ENCODE measurements around the gene ZDHHC14. TPM values are rescaled to one million over a fixed set of nuclear protein-coding genes. Genes with fewer than 3 reads are reported as not detected.

Gene ZDHHC14
- total RNA-seq, 1 donor from 2014 or later: 9.3 TPM

- no peaks in the 10 kb centered on the region for H3K36me3 ChIP-seq
- peak overlapping the region; percentile 14 for H3K27ac ChIP-seq
- intact Hi-C loops (cut with DNase I): no loop called here
- no peak for DNase-seq
- no peaks in the 10 kb centered on the region for H3K27me3 ChIP-seq (ENCODE audit: low read depth)
- TF ChIP-seq, protein P1, sequence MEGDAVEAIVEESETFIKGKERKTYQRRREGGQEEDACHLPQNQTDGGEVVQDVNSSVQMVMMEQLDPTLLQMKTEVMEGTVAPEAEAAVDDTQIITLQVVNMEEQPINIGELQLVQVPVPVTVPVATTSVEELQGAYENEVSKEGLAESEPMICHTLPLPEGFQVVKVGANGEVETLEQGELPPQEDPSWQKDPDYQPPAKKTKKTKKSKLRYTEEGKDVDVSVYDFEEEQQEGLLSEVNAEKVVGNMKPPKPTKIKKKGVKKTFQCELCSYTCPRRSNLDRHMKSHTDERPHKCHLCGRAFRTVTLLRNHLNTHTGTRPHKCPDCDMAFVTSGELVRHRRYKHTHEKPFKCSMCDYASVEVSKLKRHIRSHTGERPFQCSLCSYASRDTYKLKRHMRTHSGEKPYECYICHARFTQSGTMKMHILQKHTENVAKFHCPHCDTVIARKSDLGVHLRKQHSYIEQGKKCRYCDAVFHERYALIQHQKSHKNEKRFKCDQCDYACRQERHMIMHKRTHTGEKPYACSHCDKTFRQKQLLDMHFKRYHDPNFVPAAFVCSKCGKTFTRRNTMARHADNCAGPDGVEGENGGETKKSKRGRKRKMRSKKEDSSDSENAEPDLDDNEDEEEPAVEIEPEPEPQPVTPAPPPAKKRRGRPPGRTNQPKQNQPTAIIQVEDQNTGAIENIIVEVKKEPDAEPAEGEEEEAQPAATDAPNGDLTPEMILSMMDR (IDR thresholded peaks at IDR 0.05): no peak
- H3K4me1 ChIP-seq: no peaks in the 10 kb centered on the region
- ATAC-seq: no peak
- H3K9me3 ChIP-seq: no peaks in the 10 kb centered on the region
- H3K4me3 ChIP-seq: no peak overlapping the region
Measured at GRCh38 chr6:157561929-157562810, 181.2 kb downstream of the ZDHHC14 start.

DNA sequence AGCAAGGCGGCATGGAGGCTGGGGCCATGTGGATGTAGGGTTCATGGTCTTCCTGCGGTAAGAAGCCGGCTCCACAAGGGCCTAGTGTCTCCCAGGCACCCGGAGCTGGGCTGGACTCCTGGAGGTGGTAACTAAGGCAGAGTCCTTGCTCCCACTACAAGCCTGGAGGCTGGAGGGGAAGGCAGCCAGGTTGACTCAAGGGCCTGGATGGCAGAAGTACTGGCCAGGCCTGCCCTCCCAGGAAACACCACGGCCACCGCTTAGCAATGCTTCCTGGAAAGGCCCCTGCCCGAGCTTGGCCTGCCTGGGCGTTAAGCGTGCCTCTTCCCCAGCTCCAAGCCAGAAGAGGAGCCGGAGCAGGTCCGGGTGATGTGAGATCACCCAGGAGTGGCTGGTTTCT lies 182.0 kb downstream of the ZDHHC14 start:
- ATAC-seq (peak in 1 of 2 donors; percentile 10), DNase-seq (no peak)
- H3K4me3 ChIP-seq: no peak overlapping the region
- H3K36me3 ChIP-seq: no peaks in the 10 kb centered on the region
- intact Hi-C loops (cut with DNase I): no loop called here
- no peak overlapping the region for H3K27ac ChIP-seq
- no peaks in the 10 kb centered on the region for H3K27me3 ChIP-seq (ENCODE audit: low read depth)
- H3K4me1 ChIP-seq: no peaks in the 10 kb centered on the region
- TF ChIP-seq, protein P1 (IDR thresholded peaks at IDR 0.05): no peak
- H3K9me3 ChIP-seq: no peaks in the 10 kb centered on the region

DNA sequence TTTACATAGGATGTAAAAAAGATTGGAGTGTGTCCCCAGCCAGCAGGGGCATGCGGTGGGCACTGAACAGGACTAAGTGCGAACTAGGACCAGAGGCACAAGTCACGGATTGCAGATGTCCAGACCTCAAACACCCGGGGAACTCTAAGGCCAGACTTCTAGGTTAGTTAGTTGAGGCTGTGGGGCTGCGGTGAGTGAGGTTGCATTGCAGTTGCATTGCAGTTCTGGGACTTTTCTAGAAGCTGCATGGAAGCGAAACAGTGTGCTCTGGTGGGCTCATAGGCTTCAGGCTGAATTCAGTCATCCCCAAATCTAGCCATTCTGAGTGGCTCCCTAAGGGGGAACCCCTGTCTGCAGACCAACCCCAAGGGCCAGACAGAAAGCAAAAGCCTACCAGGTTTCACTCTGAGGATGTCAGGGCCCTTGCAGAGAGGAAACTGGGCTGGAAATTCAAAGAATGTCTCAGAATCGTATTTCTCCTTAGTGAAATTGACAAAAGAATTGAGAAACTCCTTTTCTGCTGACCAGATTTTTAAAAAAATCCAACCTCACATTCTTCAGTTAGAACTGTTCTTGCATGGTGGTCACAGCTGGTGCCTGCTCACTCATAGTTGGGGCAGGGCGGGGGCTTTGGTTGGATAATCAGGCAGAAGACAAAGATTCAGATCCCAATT lies 182.8 kb downstream of the ZDHHC14 start:
- Histone ChIP-seq H3K4me1 (no peaks in the 10 kb centered on the region), H3K36me3 (no peaks in the 10 kb centered on the region), H3K27me3 (ENCODE audit: low read depth) (no peaks in the 10 kb centered on the region), H3K4me3 (no peak overlapping the region), H3K27ac (no peak overlapping the region), H3K9me3 (no peaks in the 10 kb centered on the region)
- ATAC-seq (peak in 1 of 2 donors; percentile 14), DNase-seq (no peak)
- intact Hi-C loops (cut with DNase I): no loop called here
- TF ChIP-seq, protein P1 (IDR thresholded peaks at IDR 0.05): no peak

DNA sequence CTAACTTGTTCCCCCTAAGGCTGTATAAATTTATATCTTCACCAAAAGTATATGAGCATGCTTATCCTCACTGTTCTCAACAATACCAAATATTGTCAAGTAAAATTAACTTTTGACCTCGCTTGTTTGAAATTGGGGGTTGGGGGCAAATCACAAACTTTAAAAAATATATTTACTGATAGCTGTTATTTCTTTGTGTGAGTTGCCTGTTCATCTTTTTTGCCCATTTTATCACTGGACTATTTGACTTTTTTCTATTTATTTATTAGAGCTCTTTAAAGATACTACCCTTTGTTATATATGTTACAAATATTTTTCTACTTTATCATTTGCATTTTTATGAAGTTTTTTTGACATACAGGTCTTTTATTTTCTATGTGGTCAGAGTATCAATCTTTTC lies 187.7 kb downstream of the ZDHHC14 start:
- DNase-seq: no peak
- intact Hi-C loops (cut with DNase I): no loop called here
- Histone ChIP-seq H3K9me3 (no peaks in the 10 kb centered on the region), H3K4me1 (no peaks in the 10 kb centered on the region), H3K27me3 (ENCODE audit: low read depth) (no peaks in the 10 kb centered on the region), H3K27ac (no peak overlapping the region), H3K4me3 (no peak overlapping the region), H3K36me3 (no peaks in the 10 kb centered on the region)
- no peak for ATAC-seq
- TF ChIP-seq, protein P1 (IDR thresholded peaks at IDR 0.05): no peak

DNA sequence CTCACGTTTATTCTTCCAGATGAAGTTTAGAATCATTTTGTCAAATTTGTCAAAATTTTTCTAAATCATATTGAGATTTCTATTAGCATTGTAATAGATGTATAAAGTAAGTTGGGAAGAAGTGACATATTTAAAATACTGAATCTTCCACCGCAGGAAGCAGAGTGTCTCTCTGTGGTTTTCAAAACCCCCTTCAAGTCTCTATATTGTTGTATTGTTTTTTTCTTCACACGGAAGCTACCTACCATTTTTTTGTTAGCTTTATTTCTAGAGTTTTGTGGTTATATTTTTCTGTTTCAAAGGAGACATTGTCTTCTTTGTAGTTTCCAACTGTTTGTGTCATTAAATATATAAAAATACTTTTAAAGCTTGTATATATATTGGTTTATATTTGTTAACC lies 188.6 kb downstream of the ZDHHC14 start:
- ATAC-seq (no peak), DNase-seq (no peak)
- H3K4me1 ChIP-seq: no peaks in the 10 kb centered on the region
- no peak overlapping the region for H3K4me3 ChIP-seq
- no peaks in the 10 kb centered on the region for H3K36me3 ChIP-seq
- no peak overlapping the region for H3K27ac ChIP-seq
- TF ChIP-seq, protein P1 (IDR thresholded peaks at IDR 0.05): no peak
- H3K27me3 ChIP-seq (ENCODE audit: low read depth): no peaks in the 10 kb centered on the region
- intact Hi-C loops (cut with DNase I): no loop called here
- H3K9me3 ChIP-seq: no peaks in the 10 kb centered on the region
